A549 (cell line): Measurements from ENCODE around the gene PCDH15. TPM values are rescaled to one million over a fixed set of nuclear protein-coding genes. Genes with fewer than 3 reads are reported as not detected.

Experiments used
- ATAC-seq, 2 experiments: fragments of 200-7000 bp in 1 of 2; fragments of >200 bp in 1 of 2; cut with Nextera tagmentation in 1 of 2; cut with Tn5 transposase in 1 of 2; 3 replicates each; pipeline versions ENCODE4 v1.8.0 to v1.9.1; 2018 to 2020; ENCODE audit warnings: mild to moderate bottlenecking in 1 of 2, moderate library complexity in 1 of 2
- CTCF ChIA-PET: fragments of 300-600 bp; sonication (Branson Sonifier 250); formaldehyde crosslinking; extraction: SDS; loops from one replicate; lab custom pipeline; 2021; ENCODE audit warnings: antibody characterized with exemption, inconsistent platforms; lab: Yijun Ruan, JAX
- POLR2A ChIA-PET: fragments of 350-600 bp; formaldehyde crosslinking; extraction: SDS; loops from one replicate; lab custom pipeline; 2021; ENCODE audit warnings: antibody characterized with exemption, inconsistent platforms; lab: Yijun Ruan, JAX
- DNase-seq, 2 experiments: peaks; one replicate each; pipeline versions ENCODE4 v3.0.0 to v3.0.0-alpha.2; 2011 to 2016; ENCODE audit warnings: low read depth in 1 of 2, low spot score in 1 of 2
- FAIRE-seq: peaks from 2 replicates; lab custom pipeline; 2011; peaks lifted over from hg19 to GRCh38; lab: Jason Lieb, UNC
- H3K27ac ChIP-seq, 2 experiments: fragments of >200 bp; sonication (Bioruptor Twin); formaldehyde crosslinking; 3 replicates each; pipeline ENCODE4 v1.5.1; 2016 to 2017
- H3K4me1 ChIP-seq: fragments of >200 bp; sonication (Bioruptor Twin); formaldehyde crosslinking; 3 replicates; pipeline ENCODE4 v1.6.1; 2016
- H3K4me2 ChIP-seq: fragments of >200 bp; sonication (Bioruptor Twin); formaldehyde crosslinking; 3 replicates; pipeline ENCODE4 v1.6.1; 2016
- H3K4me3 ChIP-seq: fragments of >200 bp; sonication (Bioruptor Twin); formaldehyde crosslinking; 3 replicates; pipeline ENCODE4 v1.5.1; 2016
- H3K9me3 ChIP-seq: fragments of >200 bp; sonication (Bioruptor Twin); formaldehyde crosslinking; 3 replicates; pipeline ENCODE4 v1.6.1; 2016
- CBX8 ChIP-seq: fragments of 200-600 bp; sonication (generic); IDR thresholded peaks from 2 replicates; pipeline ENCODE4 v1.6.1; 2016
- CEBPB ChIP-seq, 2 experiments: fragments of >200 bp in 1 of 2; sonication (Bioruptor Twin) in 1 of 2; formaldehyde crosslinking in 1 of 2; IDR thresholded peaks; 2 replicates each; pipeline ENCODE4 v1.6.1; 2012 to 2016
- CHD4 ChIP-seq: fragments of 200-600 bp; sonication (generic); IDR thresholded peaks from 2 replicates; pipeline ENCODE4 v1.6.1; 2016; ENCODE audit warnings: antibody characterized with exemption, mild to moderate bottlenecking, borderline replicate concordance
- EHMT2 ChIP-seq: fragments of 200-600 bp; sonication (generic); IDR thresholded peaks from 2 replicates; pipeline ENCODE4 v1.6.1; 2016; ENCODE audit warnings: antibody characterized with exemption, low read depth, mild to moderate bottlenecking, moderate library complexity
- EP300 ChIP-seq, 2 experiments: fragments of >200 bp; sonication (Bioruptor Twin); formaldehyde crosslinking; IDR thresholded peaks; 2 replicates in 1 of 2; 3 replicates in 1 of 2; pipeline ENCODE4 v1.6.1; 2016 to 2017
- FOSL2 ChIP-seq, 2 experiments: fragments of 450-650 bp in 1 of 2; fragments of >200 bp in 1 of 2; sonication (Bioruptor Twin) in 1 of 2; formaldehyde crosslinking; IDR thresholded peaks; 2 replicates each; pipeline versions ENCODE4 v1.5.0 to v1.6.1; 2016 to 2020; ENCODE audit warnings: mild to moderate bottlenecking in 1 of 2, moderate library complexity in 1 of 2
- GATA3 ChIP-seq: IDR thresholded peaks from 2 replicates; pipeline ENCODE4 v1.6.1; 2012; ENCODE audit warnings: borderline replicate concordance
- HEYL ChIP-seq: fragments of 250-450 bp; sonication (Bioruptor Pico); IDR thresholded peaks from 2 replicates; pipeline ENCODE4 v1.8.0; 2021; ENCODE audit warnings: mild to moderate bottlenecking, moderate library complexity
- HOXB5 ChIP-seq: fragments of 250-450 bp; sonication (Bioruptor Pico); IDR thresholded peaks from 2 replicates; pipeline ENCODE4 v1.5.0; 2020; ENCODE audit warnings: mild to moderate bottlenecking, moderate library complexity
- JUN ChIP-seq, 2 experiments: fragments of >200 bp; sonication (Bioruptor Twin); formaldehyde crosslinking; IDR thresholded peaks; 2 replicates in 1 of 2; 3 replicates in 1 of 2; pipeline ENCODE4 v1.6.1; 2016 to 2017
- JUNB ChIP-seq: fragments of >200 bp; sonication (Bioruptor Twin); formaldehyde crosslinking; IDR thresholded peaks from 2 replicates; pipeline ENCODE4 v1.6.1; 2016
- KDM5A ChIP-seq: fragments of 200-600 bp; sonication (generic); IDR thresholded peaks from 2 replicates; pipeline ENCODE4 v1.6.1; 2016; ENCODE audit warnings: antibody characterized with exemption, mild to moderate bottlenecking
- MAFK ChIP-seq: fragments of 450-650 bp; IDR thresholded peaks from 2 replicates; pipeline ENCODE4 v1.6.1; 2014; ENCODE audit not compliant: partially characterized antibody
- MAZ ChIP-seq: fragments of 150-350 bp; IDR thresholded peaks from 2 replicates; pipeline ENCODE4 v1.6.1; 2014; ENCODE audit warnings: antibody characterized with exemption, low read depth, low read length, borderline replicate concordance
- NFE2L2 ChIP-seq: fragments of 150-350 bp; conservative IDR thresholded peaks from 2 replicates; pipeline ENCODE4 v1.6.1; 2014; ENCODE audit warnings: low read length
- NR3C1 ChIP-seq: fragments of >200 bp; sonication (Bioruptor Twin); formaldehyde crosslinking; IDR thresholded peaks from 3 replicates; pipeline ENCODE4 v1.6.1; 2017
- POLR2AphosphoS2 ChIP-seq: conservative IDR thresholded peaks from 2 replicates; pipeline ENCODE4 v1.6.1; 2012; ENCODE audit warnings: low read length, improper control_type of control experiment, inconsistent platforms
- RARB ChIP-seq: fragments of 250-450 bp; sonication (Bioruptor Pico); IDR thresholded peaks from 2 replicates; pipeline ENCODE4 v1.8.0; 2021; ENCODE audit warnings: mild to moderate bottlenecking, moderate library complexity
- RCOR1 ChIP-seq: fragments of 150-350 bp; IDR thresholded peaks from 2 replicates; pipeline ENCODE4 v1.6.1; 2014; ENCODE audit warnings: antibody characterized with exemption, low read length, low read depth
- RNF2 ChIP-seq: fragments of 200-600 bp; sonication (generic); IDR thresholded peaks from 2 replicates; pipeline ENCODE4 v1.6.1; 2016; ENCODE audit warnings: low read depth, mild to moderate bottlenecking, antibody characterized with exemption, moderate library complexity, borderline replicate concordance
- SMC3 ChIP-seq: fragments of >200 bp; sonication (Bioruptor Twin); formaldehyde crosslinking; IDR thresholded peaks from 3 replicates; pipeline ENCODE4 v1.6.1; 2018; ENCODE audit warnings: inconsistent platforms
- SREBF2 ChIP-seq: fragments of 450-650 bp; IDR thresholded peaks from 2 replicates; pipeline ENCODE4 v1.6.1; 2014; ENCODE audit warnings: mild to moderate bottlenecking, moderate library complexity
- TP53 ChIP-seq: fragments of 250-450 bp; sonication (Bioruptor Pico); IDR thresholded peaks from 2 replicates; pipeline ENCODE4 v1.5.0; 2021; ENCODE audit warnings: mild to moderate bottlenecking, moderate library complexity
- USF2 ChIP-seq: fragments of 450-650 bp; IDR thresholded peaks from 2 replicates; pipeline ENCODE4 v1.6.1; 2014; ENCODE audit warnings: antibody characterized with exemption
- ZNF302 ChIP-seq: fragments of 250-450 bp; sonication (Bioruptor Pico); IDR thresholded peaks from 2 replicates; pipeline ENCODE4 v1.9.0; 2021; ENCODE audit warnings: inconsistent platforms, mild to moderate bottlenecking, moderate library complexity
- WGBS: methylation state at CpG from one replicate; pipeline ENCODE4 v1.1.6; 2017; ENCODE audit errors: missing lambda C conversion rate; 5-methylcytosine and 5-hydroxymethylcytosine counted together
- polyA plus RNA-seq, 4 experiments: library from polyadenylated mRNA; depleted of rRNA in 3 of 4; stranded (reverse); fragments of >200 nt; fragmentation: RNase III in 1 of 4; extraction: RNeasy Plus Mini Kit Qiagen cat#74134 plus additional on column Dnase treatment in 1 of 4; gene quantifications; 2 replicates in 3 of 4; 3 replicates in 1 of 4; pipeline ENCODE4 v1.2.3, GENCODE V29; 2011 to 2017
- TF ChIP-seq, protein P1 (sequence below): IDR thresholded peaks from 2 replicates; pipeline ENCODE4 v1.6.1; 2012

Gene PCDH15
- polyA plus RNA-seq, 2 of the 4 experiments (the other 2 are of a cell fraction), result 0.03 TPM; not detected in 1

- ChIA-PET CTCF (no interaction called here), POLR2A (no interaction called here)
- Histone ChIP-seq H3K9me3 (no peaks in the 10 kb centered on the region), H3K4me3 (no peak overlapping the region), H3K27ac (no peak overlapping the region), H3K4me1 (no peaks in the 10 kb centered on the region), H3K4me2 (no peak overlapping the region)
- 0% methylated on average over 1 of the region's 1 CpG for WGBS
- FAIRE-seq (no peak), DNase-seq (no peak), ATAC-seq (no peak)
- TF ChIP-seq EHMT2, result no peak
- TF ChIP-seq NFE2L2, result no peak
- TF ChIP-seq HOXB5 (CRISPR knock-in tag), result no peak
- peak; percentile 27 for TF ChIP-seq MAFK
Observed at GRCh38 chr10:54266395-54266794, 534.6 kb downstream of the PCDH15 start.

GRCh38 chr10:54262726-54263125 is 538.3 kb downstream of the PCDH15 start:
- no peak overlapping the region for H3K4me3 ChIP-seq
- ChIA-PET POLR2A (no interaction called here), CTCF (interaction anchor here (0.7 kb wide), 1 partner anchor 15 kb away, joined by 3 read pairs; no protein-coding TSS in a partner anchor)
- no peak overlapping the region for H3K27ac ChIP-seq
- H3K9me3 ChIP-seq, result no peaks in the 10 kb centered on the region
- no peaks in the 10 kb centered on the region for H3K4me1 ChIP-seq
- no peak for TF ChIP-seq JUN (IDR thresholded peaks at IDR 0.05)
- no peak for TF ChIP-seq NFE2L2
- no peak for TF ChIP-seq SMC3
- TF ChIP-seq CEBPB (IDR thresholded peaks at IDR 0.05), result no peak
- no peak for TF ChIP-seq TP53
- TF ChIP-seq HEYL (CRISPR knock-in tag), result no peak
- TF ChIP-seq SREBF2, result no peak
- no peak for TF ChIP-seq NR3C1
- TF ChIP-seq POLR2AphosphoS2, result no peak
- TF ChIP-seq MAZ, result no peak
- no peak for TF ChIP-seq GATA3
- no peak for TF ChIP-seq RARB (CRISPR knock-in tag)
- no peak for TF ChIP-seq CBX8
- TF ChIP-seq, protein P1, sequence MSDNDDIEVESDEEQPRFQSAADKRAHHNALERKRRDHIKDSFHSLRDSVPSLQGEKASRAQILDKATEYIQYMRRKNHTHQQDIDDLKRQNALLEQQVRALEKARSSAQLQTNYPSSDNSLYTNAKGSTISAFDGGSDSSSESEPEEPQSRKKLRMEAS, result no peak
- H3K4me2 ChIP-seq, result no peak overlapping the region
- FAIRE-seq (no peak), DNase-seq (no peak), ATAC-seq (no peak)
- WGBS, result 0% methylated on average over 5 of the region's 5 CpGs

GRCh38 chr10:54259104-54259503 is 541.9 kb downstream of the PCDH15 start:
- Histone ChIP-seq H3K4me3 (no peak overlapping the region), H3K4me1 (no peaks in the 10 kb centered on the region), H3K4me2 (no peak overlapping the region), H3K27ac (no peak overlapping the region), H3K9me3 (no peaks in the 10 kb centered on the region)
- TF ChIP-seq EHMT2 (no peak), ZNF302 (CRISPR knock-in tag) (no peak), RCOR1 (no peak), USF2 (no peak), JUNB (no peak), CEBPB (IDR thresholded peaks at IDR 0.05) (no peak), CHD4 (no peak), EP300 (IDR thresholded peaks at IDR 0.05) (no peak)
- FAIRE-seq (no peak), DNase-seq (no peak), ATAC-seq (no peak)
- CTCF ChIA-PET, result no interaction called here
- POLR2A ChIA-PET, result no interaction called here
- 5% methylated on average over 2 of the region's 2 CpGs for WGBS

DNA sequence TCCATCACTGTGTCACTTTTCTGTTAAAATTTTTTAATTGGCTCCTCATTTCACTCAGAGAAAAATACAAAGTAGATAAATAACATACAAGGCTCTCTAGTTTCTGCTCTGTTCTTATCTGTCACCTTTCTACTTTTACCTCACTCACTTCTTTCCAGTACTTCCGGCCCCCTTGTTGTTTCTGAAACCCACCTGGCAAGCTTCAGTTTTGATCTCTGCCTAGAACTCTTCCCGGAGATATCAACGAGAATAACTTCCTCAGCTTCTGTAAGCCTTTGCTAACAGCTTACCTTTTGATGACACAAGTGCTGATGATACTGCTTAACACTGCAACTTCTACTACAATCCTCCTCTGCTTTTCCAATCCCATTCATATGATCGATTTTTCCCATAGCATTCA is 566.2 kb downstream of the PCDH15 start:
- no peak overlapping the region for H3K27ac ChIP-seq
- no peak overlapping the region for H3K4me2 ChIP-seq
- no peak overlapping the region for H3K4me3 ChIP-seq
- FAIRE-seq, result no peak
- TF ChIP-seq EHMT2, result no peak
- TF ChIP-seq KDM5A, result no peak
- no peak for TF ChIP-seq FOSL2 (IDR thresholded peaks at IDR 0.05)
- TF ChIP-seq FOSL2 (CRISPR knock-in tag; IDR thresholded peaks at IDR 0.05), result no peak
- no peak for TF ChIP-seq USF2
- TF ChIP-seq RNF2, result no peak
- TF ChIP-seq ZNF302 (CRISPR knock-in tag), result no peak
- H3K4me1 ChIP-seq, result no peaks in the 10 kb centered on the region
- ATAC-seq, result no peak
- WGBS, result 3% methylated on average over 4 of the region's 4 CpGs
- no peak for DNase-seq
- POLR2A ChIA-PET, result no interaction called here
- CTCF ChIA-PET, result no interaction called here
- H3K9me3 ChIP-seq, result peaks cover 3% of the 10 kb centered on the region; the same call in 1 of the 3 replicates
